ENCODE results near the gene CENPV.
"Not testable (repeated sequence)": the region's sequence is repeated elsewhere in the genome, so short reads cannot be mapped to it uniquely, and the experiment has no call there.

Gene CENPV

GRCh38 chr17:16353317-16354174, at the start of gene CENPV:
CENPV (minus strand) TSS chr17:16353469; CDS start chr17:16353436, 33 bp downstream.
- DNase-seq (ENCODE audit: extremely low read depth in 1 of 2, low read depth in 1 of 2): peak in 1 of 2 donors; percentile 53

- DNase-seq (ENCODE audit: extremely low read depth in 1 of 2, low read depth in 1 of 2): no peak
Measured at GRCh38 chr17:16398270-16399267, 45.3 kb upstream of the CENPV start.

GRCh38 chr17:16396693-16397092, 43.4 kb upstream of the CENPV start:
- not testable (repeated sequence) for DNase-seq (ENCODE audit: extremely low read depth in 1 of 2, low read depth in 1 of 2)

GRCh38 chr17:16395887-16396286, 42.6 kb upstream of the CENPV start:
- DNase-seq (ENCODE audit: extremely low read depth in 1 of 2, low read depth in 1 of 2): not testable (repeated sequence)

GRCh38 chr17:16392491-16392890, 39.2 kb upstream of the CENPV start:
- not testable (repeated sequence) for DNase-seq (ENCODE audit: extremely low read depth in 1 of 2, low read depth in 1 of 2)

- no peak for DNase-seq (ENCODE audit: extremely low read depth in 1 of 2, low read depth in 1 of 2)
Measured at GRCh38 chr17:16391451-16391850, 38.2 kb upstream of the CENPV start.

GRCh38 chr17:16386126-16386507, 32.8 kb upstream of the CENPV start:
- not testable (repeated sequence) for DNase-seq (ENCODE audit: extremely low read depth in 1 of 2, low read depth in 1 of 2)

- DNase-seq (ENCODE audit: extremely low read depth in 1 of 2, low read depth in 1 of 2): no peak
Measured at GRCh38 chr17:16384557-16384956, 31.3 kb upstream of the CENPV start.

GRCh38 chr17:16383772-16384287, 30.6 kb upstream of the CENPV start:
- no peak for DNase-seq (ENCODE audit: extremely low read depth in 1 of 2, low read depth in 1 of 2)

GRCh38 chr17:16383216-16383615, 29.9 kb upstream of the CENPV start:
- DNase-seq (ENCODE audit: extremely low read depth in 1 of 2, low read depth in 1 of 2): no peak

GRCh38 chr17:16381496-16381820, 28.2 kb upstream of the CENPV start:
- no peak for DNase-seq (ENCODE audit: extremely low read depth in 1 of 2, low read depth in 1 of 2)

- DNase-seq (ENCODE audit: extremely low read depth in 1 of 2, low read depth in 1 of 2): peak; percentile 87 to 89
Measured at GRCh38 chr17:16380640-16381495, 27.6 kb upstream of the CENPV start, which contains the start of gene UBB. UBB (plus strand) TSS chr17:16381091; CDS start chr17:16381908, 817 bp downstream.

GRCh38 chr17:16379654-16380053, 26.4 kb upstream of the CENPV start:
- no peak for DNase-seq (ENCODE audit: extremely low read depth in 1 of 2, low read depth in 1 of 2)

GRCh38 chr17:16378636-16379282, 25.5 kb upstream of the CENPV start:
- no peak for DNase-seq (ENCODE audit: extremely low read depth in 1 of 2, low read depth in 1 of 2)

GRCh38 chr17:16377941-16378341, 24.7 kb upstream of the CENPV start:
- no peak for DNase-seq (ENCODE audit: extremely low read depth in 1 of 2, low read depth in 1 of 2)

- DNase-seq (ENCODE audit: extremely low read depth in 1 of 2, low read depth in 1 of 2): no peak
Measured at GRCh38 chr17:16374146-16374938, 21.1 kb upstream of the CENPV start.

- no peak for DNase-seq (ENCODE audit: extremely low read depth in 1 of 2, low read depth in 1 of 2)
Measured at GRCh38 chr17:16371742-16372141, 18.5 kb upstream of the CENPV start.

- no peak for DNase-seq (ENCODE audit: extremely low read depth in 1 of 2, low read depth in 1 of 2)
Measured at GRCh38 chr17:16364625-16365024, 11.4 kb upstream of the CENPV start.

Data from activated CD8-positive, alpha-beta memory T cell treated with anti-CD3 and anti-CD28 coated beads for 1 hour (primary cell).